Measurements from ENCODE around the gene PLEKHN1. TPM values are rescaled to one million over a fixed set of nuclear protein-coding genes. Genes with fewer than 3 reads are reported as not detected.

The PLEKHN1 gene
- total and polyA plus RNA-seq, 2 donors (not counting 3 experiments of a cell fraction or from before 2014, with no cell fraction given) = 0.29 to 0.88 TPM

GRCh38 chr1:943545-944340, 22.5 kb upstream of the PLEKHN1 start:
- POLR2A ChIA-PET = no interaction called here

More at GRCh38 chr1:943545-944340, 22.5 kb upstream of the PLEKHN1 start:
- CTCF ChIA-PET = interaction anchor here (0.8 to 3.2 kb wide), 4 partner anchors 8 to 74 kb away, joined by 3 to 14 read pairs (median 6); partner anchors contain the start of gene NOC2L
- no TSS peak for BruUV-seq (replicated peaks)
- intact Hi-C loops (cut with micrococcal nuclease) = no loop called here
- Histone ChIP-seq H2AFZ (ENCODE audit: low read depth, low read length) (no peak overlapping the region), H3K79me2 (ENCODE audit: control insufficient read depth, insufficient read depth, low read length) (no peaks in the 10 kb centered on the region), H3K36me3 (ENCODE audit: control insufficient read depth in 2 of 2, extremely low read depth in 1 of 2, insufficient read depth in 2 of 2, low read length in 2 of 2) (peaks cover 0 to 18% of the 10 kb centered on the region in 2 experiments), H3K27ac (ENCODE audit: insufficient read depth, low read depth, low read length) (no peak overlapping the region), H3K9ac (replicated peaks; ENCODE audit: extremely low read depth, insufficient read depth, low read length) (no peak overlapping the region), H3K4me1 (ENCODE audit: control insufficient read depth, extremely low read depth, insufficient read depth, low read length) (peaks cover 12% of the 10 kb centered on the region), H3K4me3 (replicated peaks in 1 of 3; ENCODE audit: insufficient read depth in 1 of 3, low read depth in 1 of 3, low read length in 3 of 3) (no peak overlapping the region), H3K9me1 (replicated peaks; ENCODE audit: control insufficient read depth, extremely low read depth, insufficient read depth, low read length) (no peaks in the 10 kb centered on the region), H3K9me3 (replicated peaks; ENCODE audit: control insufficient read depth, insufficient read depth, low read length) (no peaks in the 10 kb centered on the region), H3K4me2 (ENCODE audit: insufficient read depth, low read length) (no peak overlapping the region), H4K20me1 (replicated peaks; ENCODE audit: control insufficient read depth, extremely low read depth, insufficient read depth, low read length) (no peaks in the 10 kb centered on the region), H3K27me3 (ENCODE audit: control insufficient read depth in 2 of 2, insufficient read depth in 2 of 2, low read length in 2 of 2) (peaks cover 7 to 29% of the 10 kb centered on the region in 2 experiments)
- FAIRE-seq (no peak), DNase-seq (ENCODE audit: low read depth, low spot score) (no peak)
- TF ChIP-seq MYC (IDR thresholded peaks at IDR 0.05; ENCODE audit: low read depth, low read length) (no peak), JUN (IDR thresholded peaks at IDR 0.05; ENCODE audit: borderline replicate concordance, insufficient read depth, insufficient read length, low read depth) (no peak), FOS (IDR thresholded peaks at IDR 0.05; ENCODE audit: borderline replicate concordance, insufficient read depth, low read length) (no peak), EZH2 (IDR thresholded peaks at IDR 0.05; ENCODE audit: borderline replicate concordance, low read depth, low read length, severe bottlenecking) (no peak), GATA2 (IDR thresholded peaks at IDR 0.05; ENCODE audit: insufficient read depth, insufficient read length, low read depth, low read length) (no peak), MAX (IDR thresholded peaks at IDR 0.05; ENCODE audit: insufficient read depth, insufficient read length) (no peak), POLR2A (IDR thresholded peaks at IDR 0.05; ENCODE audit: low read depth, low read length) (no peak), POLR2AphosphoS5 (IDR thresholded peaks at IDR 0.05; ENCODE audit: insufficient read depth, low read depth, low read length) (no peak), CTCF (IDR thresholded peaks at IDR 0.05; ENCODE audit: extremely low read depth in 1 of 2, insufficient read depth in 1 of 2, low read depth in 1 of 2, low read length in 2 of 2) (no peak)
- dilution Hi-C loops (cut with MboI; ENCODE audit: extremely low pct_ligation_motif_present, low sequenced_read_pairs) = no loop called here

Measured in endothelial cell of umbilical vein (primary cell).